Cardiac fibroblast (primary cell): Measurements from ENCODE around the gene TJAP1.
"Not testable (repeated sequence)": the region's sequence is repeated elsewhere in the genome, so short reads cannot be mapped to it uniquely, and the experiment has no call there.

Source experiments
- DNase-seq, 2 donors: peaks; one replicate each; pipeline versions ENCODE4 v3.0.0 to v3.0.0-alpha.2; 2010; ENCODE audit warnings: low read depth in 2 of 2
- H3K4me3 ChIP-seq, 2 donors: replicated peaks in 1 of 2; 1 replicate in 1 of 2; 2 replicates in 1 of 2; pipeline ENCODE4 v1.5.1; 2011; ENCODE audit warnings: low read depth in 2 of 2, low read length in 2 of 2, mild to moderate bottlenecking in 2 of 2, moderate library complexity in 1 of 2
- TF ChIP-seq, protein P1 (sequence below): IDR thresholded peaks from one replicate; pipeline ENCODE4 v1.5.1; 2011; ENCODE audit warnings: low read depth, mild to moderate bottlenecking, low read length, inconsistent platforms

Gene TJAP1

DNA sequence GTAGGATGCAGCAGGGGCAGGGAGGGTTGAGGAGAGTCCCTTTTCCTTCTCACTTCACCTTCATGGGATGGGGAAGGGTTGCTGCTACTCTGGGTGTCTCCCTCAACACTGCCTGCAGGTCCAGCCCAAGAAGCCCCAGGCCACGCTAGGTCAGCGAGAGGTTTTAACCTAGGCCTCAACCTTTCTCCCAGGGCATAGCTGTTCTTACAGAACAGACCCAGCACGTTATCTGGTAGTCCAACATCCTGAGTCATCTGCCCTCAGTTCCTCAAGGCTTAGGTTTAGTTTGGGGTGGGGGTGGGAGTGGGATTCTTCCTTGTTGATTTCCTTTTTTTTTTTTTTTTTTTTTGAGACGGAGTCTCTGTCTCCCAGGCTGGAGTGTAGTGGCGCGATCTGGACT is 17.0 kb downstream of the TJAP1 start:
- TF ChIP-seq, protein P1, sequence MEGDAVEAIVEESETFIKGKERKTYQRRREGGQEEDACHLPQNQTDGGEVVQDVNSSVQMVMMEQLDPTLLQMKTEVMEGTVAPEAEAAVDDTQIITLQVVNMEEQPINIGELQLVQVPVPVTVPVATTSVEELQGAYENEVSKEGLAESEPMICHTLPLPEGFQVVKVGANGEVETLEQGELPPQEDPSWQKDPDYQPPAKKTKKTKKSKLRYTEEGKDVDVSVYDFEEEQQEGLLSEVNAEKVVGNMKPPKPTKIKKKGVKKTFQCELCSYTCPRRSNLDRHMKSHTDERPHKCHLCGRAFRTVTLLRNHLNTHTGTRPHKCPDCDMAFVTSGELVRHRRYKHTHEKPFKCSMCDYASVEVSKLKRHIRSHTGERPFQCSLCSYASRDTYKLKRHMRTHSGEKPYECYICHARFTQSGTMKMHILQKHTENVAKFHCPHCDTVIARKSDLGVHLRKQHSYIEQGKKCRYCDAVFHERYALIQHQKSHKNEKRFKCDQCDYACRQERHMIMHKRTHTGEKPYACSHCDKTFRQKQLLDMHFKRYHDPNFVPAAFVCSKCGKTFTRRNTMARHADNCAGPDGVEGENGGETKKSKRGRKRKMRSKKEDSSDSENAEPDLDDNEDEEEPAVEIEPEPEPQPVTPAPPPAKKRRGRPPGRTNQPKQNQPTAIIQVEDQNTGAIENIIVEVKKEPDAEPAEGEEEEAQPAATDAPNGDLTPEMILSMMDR, result no peak
- no peak for DNase-seq
- H3K4me3 ChIP-seq, result no peak overlapping the region

DNA sequence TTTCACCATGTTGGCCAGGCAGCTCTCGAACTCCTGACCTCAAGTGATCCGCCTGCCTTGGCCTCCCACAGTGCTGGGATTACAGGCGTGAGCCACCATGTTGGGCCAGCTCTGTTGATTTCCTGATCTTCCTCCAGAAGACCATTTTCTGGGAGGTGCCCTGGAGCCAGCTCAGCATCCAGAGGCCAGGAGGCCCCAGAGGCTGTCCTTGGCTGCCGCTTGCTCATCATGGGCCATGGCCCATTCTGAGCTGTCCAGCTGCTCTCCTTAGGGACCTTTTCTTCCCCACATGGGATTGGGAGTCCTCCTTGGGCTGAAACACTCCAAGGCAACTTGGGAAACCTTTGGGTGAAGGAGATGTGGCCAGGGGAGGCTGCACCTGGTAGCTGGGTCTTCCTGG is 17.4 kb downstream of the TJAP1 start:
- H3K4me3 ChIP-seq, result no peak overlapping the region
- no peak for DNase-seq
- TF ChIP-seq, protein P1, result no peak

DNA sequence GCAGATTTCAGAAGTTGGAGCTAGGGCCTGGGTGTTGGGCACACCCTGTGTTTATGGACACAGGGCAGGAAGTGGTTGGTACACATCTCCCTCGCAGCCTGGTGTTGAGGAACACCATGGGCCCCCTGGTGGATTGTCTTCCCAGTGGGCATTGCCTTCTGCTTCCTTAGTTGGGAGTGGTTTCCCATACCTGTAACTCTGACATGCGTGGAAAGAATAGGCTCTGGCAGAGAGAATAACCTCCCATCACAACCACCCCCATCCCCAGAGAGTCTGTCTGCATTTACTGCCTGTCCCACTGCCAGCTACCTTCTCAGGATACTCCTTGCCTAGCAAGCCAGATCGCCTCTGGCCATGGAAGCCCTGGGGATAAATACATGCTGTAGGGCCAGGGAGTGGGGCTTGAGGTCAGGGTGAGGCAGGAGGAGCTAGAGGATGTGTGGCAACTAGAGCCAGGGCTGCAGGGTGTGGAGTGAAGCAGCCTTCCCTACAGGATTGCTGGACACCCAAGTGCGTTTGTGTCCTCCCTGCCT is 18.1 kb downstream of the TJAP1 start:
- no peak overlapping the region for H3K4me3 ChIP-seq
- no peak for DNase-seq
- TF ChIP-seq, protein P1, result peak; percentile 16

DNA sequence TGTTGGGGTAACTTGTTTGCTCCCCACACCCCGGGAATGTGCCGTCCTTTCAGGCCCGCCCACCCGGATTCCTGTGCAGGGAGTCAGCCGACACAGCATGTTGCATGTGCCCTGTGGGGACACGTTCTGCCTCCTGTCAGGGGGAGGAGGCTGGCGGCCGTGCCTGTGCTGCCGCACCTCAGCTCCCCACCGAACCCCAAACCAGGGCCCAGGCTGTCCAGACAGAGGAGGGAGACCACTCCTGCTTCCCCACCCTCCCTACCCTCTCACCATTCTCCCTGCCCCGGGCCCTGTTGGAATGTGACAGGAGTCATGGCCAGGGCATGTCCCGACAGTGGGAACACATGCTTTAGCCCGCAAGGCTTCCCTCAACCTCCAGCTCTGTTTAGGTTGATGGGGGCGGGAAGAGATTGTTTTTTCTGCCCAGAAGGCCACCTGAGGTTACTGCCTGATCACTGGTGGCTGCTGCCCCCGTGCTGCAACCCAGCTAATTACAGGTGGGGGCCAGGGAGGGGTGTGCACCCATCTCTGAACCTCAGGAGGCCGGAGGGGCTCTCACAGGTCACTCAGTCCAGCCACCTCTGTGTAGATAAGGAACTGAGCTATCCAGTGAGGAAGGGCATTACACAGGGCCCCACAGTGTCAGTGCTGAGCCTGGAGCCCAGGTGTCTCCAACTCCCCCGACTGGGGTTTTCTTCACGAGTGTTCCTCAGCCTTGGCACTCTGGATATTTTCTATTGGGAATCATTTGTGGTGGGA is 19.2 kb downstream of the TJAP1 start:
- H3K4me3 ChIP-seq, result no peak overlapping the region
- DNase-seq, result peak; percentile 51 to 59
- TF ChIP-seq, protein P1, result peak; percentile 54

DNA sequence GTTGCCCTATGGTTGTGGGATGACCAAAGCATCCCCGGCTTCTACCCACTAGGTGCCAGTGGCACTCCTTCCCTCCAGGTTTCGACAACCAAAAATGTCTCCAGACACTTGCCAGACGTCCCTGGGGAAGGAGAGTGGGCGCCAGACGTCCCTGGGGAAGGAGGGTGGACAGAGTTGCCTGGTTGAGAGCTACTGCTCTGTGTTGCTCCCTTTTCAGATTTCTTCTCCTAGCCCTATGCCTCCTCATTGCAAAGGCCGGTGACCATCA is 19.7 kb downstream of the TJAP1 start:
- DNase-seq, result no peak
- TF ChIP-seq, protein P1, result no peak

DNA sequence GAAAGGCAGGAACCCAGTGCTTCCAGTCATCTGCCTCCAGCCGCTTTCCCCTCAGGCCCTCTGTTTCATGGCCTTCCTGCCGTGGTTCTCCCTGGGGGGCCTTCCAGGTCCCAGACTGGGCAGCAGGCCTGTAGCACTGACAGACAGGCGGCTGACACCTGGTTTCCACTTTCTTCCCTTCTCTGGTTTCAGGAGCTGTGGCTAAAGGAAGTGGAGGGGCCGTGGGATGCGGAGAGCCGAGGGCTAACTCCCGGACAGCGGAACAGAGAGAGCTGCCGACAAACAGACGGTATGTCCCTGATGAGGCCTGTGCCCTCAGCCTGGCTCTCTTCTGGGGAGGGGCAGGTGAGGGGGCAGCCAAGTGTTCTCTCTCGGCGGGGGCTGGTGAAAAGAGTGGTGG is 20.3 kb downstream of the TJAP1 start:
- TF ChIP-seq, protein P1, result no peak
- no peak overlapping the region for H3K4me3 ChIP-seq

More for the DNA sequence above, 19.7 kb downstream of the TJAP1 start:
- no peak overlapping the region for H3K4me3 ChIP-seq

DNA sequence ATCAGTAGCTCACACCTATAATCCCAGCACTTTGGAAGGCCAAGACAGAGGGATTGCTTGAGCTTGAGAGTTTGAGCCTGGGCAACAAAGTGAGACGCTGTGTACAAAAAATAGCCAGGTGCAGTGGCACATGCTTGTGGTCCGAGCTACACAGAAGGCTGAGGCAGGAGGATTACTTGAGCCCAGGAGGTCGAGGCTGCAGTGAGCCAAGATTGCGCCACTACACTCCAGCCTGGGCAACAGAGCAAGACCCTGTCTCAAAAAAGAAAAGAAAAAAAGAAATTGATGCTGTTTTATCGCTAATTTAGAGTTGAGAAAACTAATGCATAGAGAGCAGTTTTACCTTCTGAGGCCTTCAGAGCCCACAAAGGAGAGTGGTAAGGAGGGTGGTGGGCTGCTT is 20.9 kb downstream of the TJAP1 start:
- not testable (repeated sequence) for DNase-seq, H3K4me3 ChIP-seq

More for the DNA sequence above, 20.3 kb downstream of the TJAP1 start:
- DNase-seq, result no peak
